GM21367 (cell line): ENCODE data around the gene ATAD2B.
A peak's percentile ranks its signal among the peaks of the same experiment; 100 is the strongest.
"Not testable (repeated sequence)": the region's sequence is repeated elsewhere in the genome, so short reads cannot be mapped to it uniquely, and the experiment has no call there.

Source experiments
- ATAC-seq: cut with Tn5 transposase; IDR thresholded peaks from one replicate; pipeline ENCODE4 v1.9.1; 2021; ENCODE audit not compliant: unreplicated experiment

Gene ATAD2B

DNA sequence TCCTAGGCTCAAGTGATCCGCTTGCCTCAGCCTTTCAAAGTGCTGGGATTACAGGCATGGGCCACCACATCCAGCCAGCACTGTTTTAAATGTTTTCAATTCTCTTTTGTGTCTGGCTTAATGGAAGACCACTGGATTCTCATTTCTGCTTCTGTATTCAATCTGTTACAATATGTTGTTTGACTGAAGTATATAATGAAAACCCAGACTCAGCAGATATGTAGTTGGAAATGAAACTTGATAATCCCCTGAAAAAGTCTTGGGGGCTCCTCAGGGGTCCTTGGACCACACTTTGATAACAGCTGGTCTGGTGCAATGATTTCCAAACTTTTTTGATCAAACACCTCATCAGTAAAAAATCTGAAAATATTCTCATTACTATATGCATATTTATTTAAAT is 132.7 kb downstream of the ATAD2B start:
- no peak for ATAC-seq

DNA sequence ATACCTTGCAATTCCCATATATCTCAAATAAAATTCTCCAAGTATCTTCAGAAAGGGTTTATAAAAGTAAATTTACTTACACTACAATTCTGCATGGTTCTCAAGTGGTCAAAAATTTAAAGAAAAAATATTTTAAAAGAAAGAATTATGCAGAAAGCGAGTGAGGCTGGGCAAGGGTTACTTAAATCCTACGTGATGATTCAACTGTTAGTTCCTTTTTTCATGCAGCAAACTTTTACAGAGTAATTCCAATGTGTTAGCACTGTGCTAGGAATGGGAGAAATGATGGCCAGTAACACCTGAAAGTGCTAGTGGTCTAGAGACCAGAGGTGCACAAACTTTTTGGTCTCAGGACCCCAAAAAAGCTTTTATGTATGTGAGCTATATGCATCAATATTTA is 133.4 kb downstream of the ATAD2B start:
- no peak for ATAC-seq

DNA sequence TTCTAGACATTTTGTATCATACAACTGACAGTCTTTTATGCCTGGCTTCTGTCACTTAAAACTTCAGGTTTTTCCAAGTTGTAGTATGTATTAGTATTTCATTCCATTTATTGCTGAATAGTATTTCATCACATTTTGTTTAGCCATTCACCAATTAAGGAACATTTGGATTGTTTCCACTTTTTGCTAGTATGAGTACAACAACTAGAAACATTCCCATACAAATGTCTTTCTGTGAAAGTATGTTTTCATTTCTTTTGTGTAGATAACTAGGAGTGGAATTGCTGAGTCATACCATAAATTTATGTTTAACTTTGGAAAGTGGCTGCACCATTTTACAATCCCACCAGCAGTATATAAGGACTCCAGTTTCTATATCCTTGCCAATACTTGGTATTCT is 135.9 kb downstream of the ATAD2B start:
- no peak for ATAC-seq

DNA sequence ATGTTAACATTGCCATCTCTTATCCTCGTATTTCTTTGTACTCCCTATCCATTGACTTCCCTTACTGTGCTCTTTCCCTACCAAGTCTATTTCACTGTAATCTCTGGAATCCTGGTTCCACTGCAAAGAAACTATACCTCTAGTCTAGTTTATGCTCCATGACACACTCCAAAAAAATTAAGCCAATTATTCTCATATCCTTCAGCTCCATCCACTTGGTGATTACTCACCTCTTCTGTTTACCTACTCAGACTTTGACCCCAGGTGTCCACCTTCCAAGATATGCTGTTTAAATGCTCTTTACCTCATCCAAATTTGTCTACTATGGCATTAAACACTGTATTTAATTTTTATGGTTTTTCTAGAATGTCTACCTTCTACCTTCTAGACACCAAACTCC is 137.9 kb downstream of the ATAD2B start:
- ATAC-seq, result no peak

DNA sequence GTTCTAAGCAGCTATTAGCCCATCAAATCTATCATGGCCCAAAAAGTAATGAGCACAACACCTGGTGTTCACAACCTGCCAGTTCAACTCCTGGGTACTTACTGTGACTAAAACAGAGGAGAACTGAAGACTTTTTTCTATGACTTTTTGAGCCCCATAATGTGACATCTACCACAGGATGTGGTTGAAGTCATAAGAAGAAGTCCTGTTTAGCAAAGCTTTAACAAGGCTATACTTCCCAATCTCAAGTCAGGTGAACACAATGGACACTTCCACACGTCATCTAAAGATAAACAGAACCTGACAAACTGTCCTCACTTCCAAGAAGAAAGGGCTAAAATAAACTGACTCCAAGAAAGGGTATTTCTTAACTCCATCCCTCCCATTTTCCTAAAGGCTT is 138.8 kb downstream of the ATAD2B start:
- ATAC-seq, result peak; percentile 80

DNA sequence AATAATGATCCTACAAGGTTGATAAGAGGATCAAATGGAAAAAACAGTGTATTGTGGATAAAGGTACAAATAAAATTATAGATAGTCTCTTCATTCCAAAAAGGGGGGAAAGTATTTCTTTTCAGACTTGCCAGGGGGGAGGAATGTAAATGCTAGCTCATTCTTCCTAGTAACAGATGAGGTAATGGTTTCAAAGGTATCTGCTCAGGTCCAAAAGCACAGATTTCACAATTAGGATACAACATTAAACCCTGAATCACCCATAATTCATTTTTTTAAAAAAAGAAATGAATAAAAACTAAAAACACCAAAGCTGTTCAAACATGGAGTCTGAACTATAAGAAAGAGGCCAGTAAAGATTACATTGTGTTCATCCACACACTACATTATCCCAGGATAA is 142.0 kb downstream of the ATAD2B start:
- no peak for ATAC-seq

DNA sequence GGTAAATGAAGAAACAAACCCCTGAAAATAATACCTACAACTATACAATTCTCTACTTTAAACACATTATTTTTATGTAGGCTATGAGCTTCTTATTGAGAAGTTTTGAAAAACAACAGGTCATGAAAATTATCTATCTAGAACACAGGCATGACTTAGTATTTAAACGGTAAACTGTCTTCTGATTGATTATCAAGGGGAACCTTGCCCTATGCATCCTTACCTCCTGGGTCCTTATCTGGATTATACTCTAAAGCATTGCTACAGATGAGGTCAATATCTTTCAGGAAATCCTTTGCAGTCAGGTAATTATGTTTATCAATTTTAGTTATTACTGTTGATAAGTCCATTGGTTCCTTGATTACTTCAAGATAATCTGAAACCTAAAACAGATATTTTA is 144.3 kb downstream of the ATAD2B start:
- no peak for ATAC-seq

DNA sequence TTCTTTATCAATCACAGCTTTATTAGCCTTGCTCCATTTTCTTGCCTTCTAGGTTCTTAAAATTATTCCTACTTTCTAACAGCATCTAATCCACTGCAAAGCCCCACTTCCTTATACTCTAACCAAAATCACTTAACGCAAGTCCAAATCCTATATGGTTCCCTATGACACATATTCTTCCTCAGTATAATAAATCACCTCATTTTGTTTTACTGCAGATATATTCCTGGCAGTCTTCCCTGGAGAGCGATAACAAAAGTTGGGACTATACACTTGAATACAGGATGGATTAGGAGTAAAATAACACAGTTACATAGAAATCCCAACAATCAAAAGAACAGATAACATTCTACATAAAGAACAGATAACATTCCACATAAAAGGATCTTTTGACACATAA is 144.8 kb downstream of the ATAD2B start:
- ATAC-seq, result no peak

DNA sequence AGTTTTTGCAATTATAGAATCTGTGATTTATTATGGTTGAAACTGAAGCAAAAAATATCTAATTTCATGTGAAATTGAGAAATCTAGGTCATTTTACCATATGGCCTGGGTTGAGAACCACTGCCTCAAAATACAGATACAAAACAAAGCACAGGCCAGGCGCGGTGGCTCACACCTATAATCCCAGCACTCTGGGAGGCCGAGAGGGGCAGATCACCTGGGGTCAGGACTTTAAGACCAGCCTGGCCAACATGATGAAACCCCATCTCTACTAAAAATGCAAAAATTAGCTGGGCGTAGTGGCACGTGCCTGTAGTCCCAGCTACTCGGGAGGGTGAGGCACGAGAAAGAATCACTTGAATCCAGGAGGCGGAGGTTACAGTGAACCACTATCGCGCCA is 146.5 kb downstream of the ATAD2B start:
- not testable (repeated sequence) for ATAC-seq

DNA sequence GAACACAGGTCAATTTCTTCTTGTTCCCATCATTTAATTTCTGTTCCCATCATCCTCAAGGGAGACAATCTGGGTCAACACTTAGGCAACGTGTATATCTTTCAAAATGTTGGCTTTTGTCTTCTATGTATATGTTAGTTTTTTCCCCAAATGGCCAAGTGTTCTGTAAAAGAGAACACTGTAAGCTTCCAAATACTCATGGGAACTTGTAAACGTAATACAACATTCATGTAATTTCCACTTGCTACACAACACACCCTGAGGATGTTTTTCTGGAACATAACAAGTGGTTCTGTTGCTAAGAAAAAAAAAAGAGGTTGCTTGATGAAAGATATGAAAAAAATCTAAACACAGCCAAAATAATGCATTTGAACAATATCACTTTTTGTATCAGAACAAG is 149.1 kb downstream of the ATAD2B start:
- no peak for ATAC-seq

DNA sequence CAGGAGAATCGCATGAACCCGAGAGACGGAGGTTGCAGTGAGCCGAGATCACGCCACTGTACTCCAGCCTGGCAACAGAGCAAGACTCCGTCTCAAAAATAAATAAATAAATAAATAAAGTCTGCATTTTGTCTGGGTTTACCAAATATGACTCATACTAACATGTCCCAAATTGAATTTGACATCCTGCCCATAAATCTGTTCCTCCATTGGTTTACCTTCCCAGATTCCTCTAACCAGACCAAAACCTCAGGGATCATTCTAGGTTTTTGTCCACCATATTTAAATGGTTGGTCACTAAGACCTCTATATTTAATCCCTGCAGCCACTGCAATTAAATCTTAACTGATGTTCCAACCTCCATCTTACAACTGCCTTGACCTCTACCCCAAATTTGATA is 150.9 kb downstream of the ATAD2B start:
- ATAC-seq, result no peak

DNA sequence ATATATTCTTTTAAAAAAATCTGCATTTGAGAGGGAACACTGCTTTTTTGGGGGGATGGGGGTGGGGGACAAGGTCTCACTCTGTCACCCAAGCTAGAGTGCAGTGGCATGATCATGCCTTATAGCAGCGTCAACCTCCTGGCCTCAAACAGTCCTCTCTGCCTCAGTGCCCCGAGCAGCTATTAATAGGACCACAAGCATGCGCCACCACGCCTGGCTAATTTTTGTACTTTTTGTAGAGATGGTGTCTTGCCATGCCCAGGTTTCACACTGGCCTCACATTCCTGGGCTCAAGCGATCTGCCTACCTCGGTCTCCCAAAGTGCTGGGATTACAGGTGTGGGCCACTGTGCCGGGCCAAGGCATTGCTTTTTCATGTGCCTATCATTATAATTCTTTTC is 154.2 kb downstream of the ATAD2B start:
- no peak for ATAC-seq

DNA sequence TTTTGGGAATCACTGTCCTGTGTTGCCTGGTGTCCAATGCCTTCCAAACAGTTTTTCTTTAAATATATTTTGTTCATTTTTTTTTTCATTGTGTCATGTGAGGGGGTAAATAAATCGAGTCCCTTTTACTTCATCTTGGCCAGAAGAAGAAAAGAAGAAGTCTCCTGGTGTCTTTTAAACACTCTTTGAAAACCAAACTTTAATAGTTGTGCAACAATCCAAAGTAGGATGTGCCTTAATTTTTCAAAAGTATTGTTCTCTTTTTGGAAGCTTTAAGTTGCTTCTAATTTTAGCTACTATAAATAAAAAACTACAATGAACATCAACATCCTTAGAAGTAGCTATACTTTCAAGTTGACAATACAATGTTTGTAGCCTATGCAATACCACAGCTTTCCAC is 154.9 kb downstream of the ATAD2B start:
- no peak for ATAC-seq

DNA sequence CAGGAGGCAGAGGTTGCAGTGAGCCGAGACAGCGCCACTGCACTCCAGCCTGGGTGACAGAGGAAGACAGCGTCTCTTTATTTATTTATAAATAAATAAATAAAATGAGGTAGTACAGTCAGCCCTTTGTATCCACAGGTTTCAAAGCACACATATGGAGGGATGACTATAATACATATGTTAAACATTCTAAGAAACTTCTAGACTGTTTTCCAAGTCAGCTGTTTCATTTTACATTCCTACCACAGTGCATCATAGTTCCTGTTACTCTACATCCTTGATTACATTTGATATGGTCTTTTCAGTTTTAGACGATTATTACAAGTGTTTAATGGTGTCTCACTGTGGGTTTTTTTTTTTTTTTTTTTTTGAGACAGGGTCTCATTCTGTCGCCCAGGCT is 157.6 kb downstream of the ATAD2B start:
- no peak for ATAC-seq

DNA sequence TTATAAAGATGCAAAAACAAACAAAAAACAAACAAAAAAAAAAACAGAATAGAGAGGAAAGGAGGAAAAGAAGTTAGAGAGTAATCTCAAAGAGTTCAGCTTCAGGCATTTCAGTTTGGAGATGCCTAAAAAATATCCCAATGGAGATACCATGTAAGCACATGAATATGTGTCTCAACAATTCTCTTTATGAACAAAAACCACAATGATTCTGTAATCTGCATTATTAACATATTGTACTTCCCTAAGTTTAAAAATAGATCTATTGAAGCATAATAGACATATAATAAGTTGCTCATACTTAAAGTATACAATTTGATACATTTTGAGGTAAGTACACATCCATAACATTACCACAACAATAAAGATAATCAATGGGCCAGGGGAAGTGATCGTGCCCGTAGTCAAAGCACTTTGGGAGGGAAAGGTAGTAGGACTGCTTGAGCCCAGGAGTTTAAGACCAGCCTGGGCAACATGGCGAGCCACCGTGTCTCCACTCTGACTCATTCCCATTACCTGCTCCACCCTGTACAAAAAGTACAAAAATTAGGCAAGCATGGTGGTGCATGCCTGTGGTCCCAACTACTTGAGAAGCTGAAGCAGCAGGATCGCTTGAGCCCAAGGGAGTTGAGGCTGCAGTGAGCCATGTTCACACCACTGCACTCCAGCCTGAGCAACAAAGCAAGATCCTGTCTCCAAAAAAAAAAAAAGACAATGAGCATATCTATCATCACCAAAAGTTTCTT is 158.9 kb downstream of the ATAD2B start:
- no peak for ATAC-seq

DNA sequence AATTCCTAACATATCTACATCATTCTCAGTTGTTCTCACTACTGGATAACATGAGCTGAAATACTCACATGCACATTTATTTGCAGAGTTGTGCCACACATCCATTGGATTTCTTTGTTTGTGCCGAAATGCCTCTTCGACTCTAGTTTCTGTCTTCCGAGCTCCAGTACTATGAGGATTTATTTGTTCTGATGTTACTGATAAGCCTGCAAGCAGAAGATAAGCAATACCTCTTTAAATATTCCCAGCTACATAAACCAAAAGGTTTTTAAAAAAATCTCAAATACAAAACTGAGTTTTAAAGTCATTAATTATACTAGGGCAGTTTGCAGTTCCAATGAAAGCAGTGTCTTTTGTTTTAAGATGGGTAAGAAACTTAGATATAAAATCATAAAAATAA is 164.8 kb downstream of the ATAD2B start:
- ATAC-seq, result no peak

DNA sequence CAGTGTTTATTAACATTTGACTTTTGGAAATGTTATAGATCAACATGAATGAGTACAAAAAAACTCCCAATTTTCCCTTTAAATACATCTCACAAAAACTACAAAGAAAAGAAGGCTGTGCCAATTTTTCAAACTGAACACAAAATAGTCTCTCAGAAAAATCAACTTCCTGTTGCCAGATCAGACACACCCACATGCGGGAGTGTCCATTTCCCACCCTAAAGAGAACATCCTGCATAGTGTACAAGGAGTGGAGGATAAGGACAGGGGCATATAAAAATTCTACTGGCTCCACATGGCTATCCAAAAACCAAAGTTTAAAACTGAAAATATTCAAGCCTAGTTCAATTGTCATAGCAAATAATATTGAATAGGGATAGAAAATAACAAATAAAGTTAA is 165.3 kb downstream of the ATAD2B start:
- ATAC-seq, result no peak

DNA sequence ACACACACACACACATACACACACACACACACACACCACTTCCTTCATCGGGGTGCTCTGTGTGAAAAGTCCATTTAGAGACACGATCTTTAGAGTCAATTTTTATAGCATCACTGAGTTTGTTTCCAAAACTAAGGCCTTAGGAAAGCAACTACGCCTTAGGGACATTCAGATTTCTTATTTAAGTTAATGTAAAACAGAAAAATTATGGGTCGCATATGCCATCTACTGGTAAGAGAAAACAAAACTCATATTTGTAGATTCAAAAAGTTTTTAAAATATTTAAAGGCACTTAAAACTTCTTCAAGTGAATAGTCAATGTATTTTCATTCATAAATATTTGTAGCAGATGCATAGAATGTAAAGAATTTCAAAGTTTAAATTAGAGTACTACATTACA is 166.2 kb downstream of the ATAD2B start:
- ATAC-seq, result no peak

DNA sequence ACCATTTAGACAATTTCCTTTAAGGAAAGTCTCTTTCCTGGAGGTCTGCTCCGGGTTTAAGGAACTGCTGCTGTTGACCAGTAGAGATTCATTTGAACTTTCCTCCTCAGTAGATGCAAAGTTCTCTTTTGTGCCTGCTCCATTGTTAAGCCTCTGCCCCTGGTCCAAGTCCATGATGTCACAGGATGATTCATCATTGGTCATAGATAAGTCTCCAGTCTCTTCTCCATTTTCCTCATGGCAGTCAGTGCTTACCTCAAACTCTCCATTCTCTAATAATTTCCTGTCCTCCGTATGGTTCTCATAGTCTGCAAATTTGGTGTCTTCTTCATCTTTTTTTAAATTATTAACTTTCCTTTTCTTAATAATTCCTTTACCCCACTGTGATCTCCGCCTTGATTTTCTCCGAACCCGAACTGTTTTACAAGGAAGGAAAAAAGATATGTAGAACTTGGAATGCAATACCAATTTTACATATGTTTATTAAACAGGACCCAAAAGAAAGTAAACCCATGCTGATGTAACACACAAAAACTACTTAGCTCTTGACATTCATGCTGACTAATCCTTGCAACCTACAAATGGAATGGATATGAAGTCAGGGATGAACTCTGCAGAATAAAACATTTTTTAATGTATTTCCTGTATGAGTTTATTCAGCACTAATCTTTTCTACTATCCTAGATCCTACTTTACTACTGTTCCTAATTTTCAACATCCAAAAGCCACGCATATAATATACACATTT is 169.1 kb downstream of the ATAD2B start:
- no peak for ATAC-seq

DNA sequence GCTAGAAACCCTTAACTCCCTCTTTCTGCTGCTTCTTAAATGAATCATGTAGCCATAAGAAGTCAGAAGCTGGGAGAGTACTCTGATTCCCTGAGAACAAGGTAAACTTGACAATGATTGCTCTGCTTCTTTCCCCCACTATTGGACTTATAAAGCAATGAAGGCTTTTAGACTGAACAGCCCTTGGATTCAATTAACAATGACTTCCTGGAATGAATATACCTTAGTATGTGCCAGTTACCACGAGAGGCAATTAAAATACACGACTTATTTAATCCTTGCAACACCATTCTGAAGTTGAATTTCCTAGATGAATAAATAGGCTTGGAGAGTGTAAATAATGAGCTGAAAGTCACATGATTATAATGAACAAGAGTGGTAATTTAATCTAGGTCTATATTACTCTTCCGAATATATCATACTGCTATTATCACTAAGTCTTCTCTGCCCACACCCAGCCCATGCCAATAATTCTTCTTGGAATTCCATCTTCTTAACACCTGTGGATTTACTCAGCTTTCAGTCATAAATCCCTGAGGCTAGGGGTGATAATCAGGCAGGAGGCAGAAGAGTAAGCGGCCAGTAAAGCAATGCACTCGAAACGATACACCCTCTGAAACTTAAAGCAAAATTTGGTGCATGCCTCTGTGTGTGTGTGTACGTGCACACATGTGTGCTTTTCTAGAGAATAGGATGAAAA is 170.2 kb downstream of the ATAD2B start:
- no peak for ATAC-seq

DNA sequence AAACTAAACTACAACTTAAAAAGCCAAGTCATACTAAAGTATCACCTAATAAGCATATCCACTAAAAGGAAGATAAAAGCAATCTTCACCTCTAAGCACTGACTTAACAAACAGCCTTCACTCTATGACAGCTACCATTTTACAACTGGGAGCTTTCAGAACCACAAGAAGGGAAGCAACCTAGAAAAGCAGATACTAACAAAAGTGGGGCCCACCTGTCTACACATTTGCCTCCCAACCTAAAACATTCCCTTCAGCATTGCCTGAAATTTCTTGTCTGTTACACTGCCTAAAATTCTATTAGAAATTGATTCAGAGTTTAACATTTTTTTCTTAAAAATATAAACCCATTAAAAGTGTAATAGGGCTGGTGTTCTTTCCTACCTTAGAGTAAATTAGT is 172.0 kb downstream of the ATAD2B start:
- ATAC-seq, result no peak
